Neuron (in vitro differentiated cells): ENCODE data around the gene CTAG1A.
"Not testable (repeated sequence)": the region's sequence is repeated elsewhere in the genome, so short reads cannot be mapped to it uniquely, and the experiment has no call there.

Experiments
- H2AFZ ChIP-seq: one replicate; pipeline ENCODE4 v1.6.1; 2013; ENCODE audit warnings: low read depth, mild to moderate bottlenecking, inconsistent platforms, low read length, moderate library complexity
- H3K27me3 ChIP-seq: one replicate; pipeline ENCODE4 v1.6.1; 2013; ENCODE audit warnings: low read length; ENCODE audit not compliant: insufficient read depth
- H3K36me3 ChIP-seq: one replicate; pipeline ENCODE4 v1.6.1; 2013; ENCODE audit warnings: low read length; ENCODE audit not compliant: insufficient read depth
- H3K4me1 ChIP-seq: one replicate; pipeline ENCODE4 v1.6.1; 2013; ENCODE audit warnings: low read length; ENCODE audit not compliant: insufficient read depth
- H3K4me3 ChIP-seq: 2 replicates; pipeline ENCODE4 v1.5.1; 2013; ENCODE audit warnings: mild to moderate bottlenecking, low read length, moderate library complexity
- H3K9me3 ChIP-seq: one replicate; pipeline ENCODE4 v1.6.1; 2013; ENCODE audit warnings: low read length

The CTAG1A gene

DNA sequence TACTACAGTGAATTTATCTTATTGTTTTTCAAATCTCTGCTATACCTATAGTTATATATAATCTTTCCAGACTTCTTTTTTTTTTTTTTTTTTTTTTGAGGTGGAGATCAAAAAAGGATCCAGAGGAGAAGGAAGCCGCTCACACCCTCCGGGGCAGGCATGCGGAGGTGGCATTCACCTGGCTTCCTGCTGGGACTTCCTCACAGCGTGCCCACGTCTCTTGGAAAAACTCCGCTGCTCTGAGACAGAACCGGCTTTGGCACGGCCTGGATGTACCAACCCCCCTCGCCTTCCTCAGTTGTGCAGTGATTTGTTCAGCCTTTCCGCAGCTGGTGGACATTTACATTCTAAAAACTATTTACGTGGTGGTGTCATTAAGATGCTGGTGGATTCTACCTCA, 23.0 kb downstream of the CTAG1A start:
- H3K4me1 ChIP-seq, H3K4me3 ChIP-seq, H3K9me3 ChIP-seq, H2AFZ ChIP-seq, H3K36me3 ChIP-seq, H3K27me3 ChIP-seq: not testable (repeated sequence)

DNA sequence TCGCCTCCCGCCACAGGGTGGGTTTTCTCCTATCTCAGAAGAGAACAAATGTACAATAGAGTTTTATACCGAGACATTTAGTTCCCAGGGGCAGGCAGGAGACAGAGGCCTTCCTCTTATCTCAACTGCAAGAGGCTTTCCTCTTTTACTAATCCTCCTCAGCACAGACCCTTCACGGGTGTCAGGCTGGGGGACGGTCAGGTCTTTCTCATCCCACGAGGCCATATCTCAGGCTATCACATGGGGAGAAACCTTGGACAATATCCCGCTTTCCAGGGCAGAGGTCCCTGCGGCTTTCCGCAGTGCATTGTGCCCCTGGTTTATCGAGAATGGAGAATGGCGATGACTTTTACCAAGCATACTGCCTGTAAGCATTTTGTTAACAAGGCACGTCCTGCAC, 23.9 kb downstream of the CTAG1A start:
- not testable (repeated sequence) for H2AFZ ChIP-seq, H3K36me3 ChIP-seq, H3K27me3 ChIP-seq, H3K4me3 ChIP-seq, H3K9me3 ChIP-seq, H3K4me1 ChIP-seq

DNA sequence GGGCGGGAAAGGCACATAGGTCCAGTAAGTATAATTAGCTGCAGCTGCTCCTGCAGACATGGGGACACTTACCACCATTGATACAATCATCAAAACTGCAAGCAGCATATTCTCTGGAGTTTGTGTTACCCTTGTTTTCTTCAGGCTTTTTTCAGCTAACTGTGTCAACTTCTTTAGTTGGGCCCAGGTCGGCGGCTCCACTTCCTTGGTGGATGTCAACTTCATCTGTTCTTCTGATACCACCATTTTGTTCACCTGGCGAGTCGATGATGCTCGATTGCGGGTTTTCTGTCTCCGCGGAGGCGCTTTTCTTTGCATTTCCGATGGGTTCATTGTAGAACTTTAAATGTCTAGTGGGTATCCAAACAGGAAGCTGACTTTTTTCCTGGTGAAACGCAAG, 26.2 kb downstream of the CTAG1A start:
- H3K9me3 ChIP-seq, H3K4me3 ChIP-seq, H2AFZ ChIP-seq, H3K4me1 ChIP-seq, H3K27me3 ChIP-seq, H3K36me3 ChIP-seq: not testable (repeated sequence)

DNA sequence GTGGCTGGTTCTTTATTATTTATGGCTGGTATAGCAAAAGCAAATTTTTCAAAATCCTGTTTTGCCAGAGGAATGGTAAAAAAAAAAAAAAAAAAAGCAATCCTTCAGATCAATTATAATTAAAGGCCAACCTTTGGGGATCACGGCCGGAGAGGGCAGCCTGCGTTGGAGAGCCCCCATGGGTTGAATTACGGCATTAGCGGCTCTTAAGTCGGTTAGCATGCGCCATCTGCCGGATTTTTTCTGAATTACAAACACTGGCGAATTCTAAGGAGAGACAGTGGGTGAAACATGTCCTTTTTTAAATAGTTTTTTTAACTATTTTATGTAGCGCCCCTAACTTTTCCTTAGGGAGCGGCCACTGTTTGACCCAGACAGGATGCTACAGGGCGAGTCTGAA, 28.7 kb downstream of the CTAG1A start:
- H3K27me3 ChIP-seq, H2AFZ ChIP-seq, H3K4me3 ChIP-seq: not testable (repeated sequence)

DNA sequence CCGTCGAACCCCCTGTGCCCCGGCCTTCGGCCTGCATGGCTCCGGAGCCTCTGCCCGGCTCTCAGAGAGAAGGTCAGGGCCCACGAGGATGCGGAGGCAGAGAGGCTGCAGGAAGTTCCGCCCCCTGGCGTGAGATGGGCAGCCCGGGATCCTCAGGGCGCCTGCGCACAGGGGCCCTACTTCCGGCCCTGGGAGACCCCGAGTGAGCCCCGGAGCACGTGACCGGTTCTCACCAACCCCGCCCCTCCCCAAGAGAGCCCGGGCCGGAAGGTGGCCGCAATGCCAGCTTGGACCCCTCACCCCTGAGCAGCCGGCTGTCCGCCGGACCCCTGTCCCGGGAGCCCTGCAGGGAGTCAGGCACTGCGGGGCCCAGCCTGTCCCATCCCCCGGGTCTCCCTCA, 34.2 kb downstream of the CTAG1A start, which contains the start of gene CTAG1B:
Gene CTAG1B (minus strand): TSS at position 101 of the 400 bp plus-strand sequence. CDS start 64 bp downstream, at position 37.
- H3K4me3 ChIP-seq, H3K4me1 ChIP-seq, H2AFZ ChIP-seq, H3K36me3 ChIP-seq, H3K9me3 ChIP-seq, H3K27me3 ChIP-seq: not testable (repeated sequence)

More for the DNA sequence above, 28.7 kb downstream of the CTAG1A start:
- not testable (repeated sequence) for H3K9me3 ChIP-seq, H3K36me3 ChIP-seq, H3K4me1 ChIP-seq

DNA sequence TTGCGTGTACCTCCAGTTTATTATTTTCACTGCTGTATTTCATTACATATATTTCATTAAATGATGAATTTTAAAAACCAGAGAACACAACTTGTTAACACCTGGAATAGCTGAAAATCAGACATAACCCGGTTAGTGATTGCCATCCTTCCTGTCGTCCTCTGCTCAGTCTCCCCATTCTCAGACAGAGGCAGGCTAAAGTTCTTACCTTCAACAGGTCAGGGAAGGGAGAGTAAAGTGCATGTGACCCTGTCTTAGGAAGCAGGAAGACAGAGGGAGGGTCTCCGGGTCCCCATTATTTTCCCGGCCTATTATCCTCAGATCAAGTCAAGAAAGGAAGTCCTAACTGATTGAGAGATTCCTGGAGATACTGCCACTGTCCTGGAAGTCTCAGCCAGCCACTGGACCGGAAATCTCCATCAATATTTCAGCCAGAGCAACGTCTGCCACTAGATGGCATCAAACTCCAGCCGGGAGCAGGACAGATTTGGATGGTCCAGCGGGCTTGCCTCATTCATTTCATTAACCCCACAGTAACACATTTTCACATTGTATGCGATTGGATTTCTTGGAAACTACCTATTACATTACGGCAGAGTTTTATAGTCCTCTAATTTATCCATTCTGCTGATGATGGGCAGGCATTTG, 36.0 kb downstream of the CTAG1A start:
- not testable (repeated sequence) for H3K27me3 ChIP-seq

DNA sequence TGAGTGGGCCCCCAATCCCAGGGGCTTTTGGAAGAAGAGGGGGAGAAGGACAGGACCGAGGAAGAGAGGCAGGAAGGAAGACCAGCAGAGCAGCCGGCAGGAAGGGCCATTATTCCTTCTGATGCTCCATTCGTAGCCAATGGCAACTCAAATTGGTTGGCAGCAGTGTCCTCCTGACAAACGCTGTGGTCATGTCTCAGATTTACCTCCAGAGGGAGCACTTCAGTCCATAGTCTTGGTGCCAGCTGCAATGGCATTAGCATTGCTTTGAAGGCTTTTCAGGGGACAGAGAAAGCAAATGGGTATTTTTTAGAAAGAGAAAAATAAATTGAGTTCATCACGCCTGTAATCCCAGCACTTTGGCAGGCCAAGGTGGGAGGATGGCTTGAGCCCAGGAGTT, 44.0 kb downstream of the CTAG1A start:
- not testable (repeated sequence) for H3K27me3 ChIP-seq, H3K4me1 ChIP-seq, H2AFZ ChIP-seq, H3K36me3 ChIP-seq, H3K4me3 ChIP-seq, H3K9me3 ChIP-seq

More for the DNA sequence above, 36.0 kb downstream of the CTAG1A start:
- not testable (repeated sequence) for H3K4me1 ChIP-seq, H3K4me3 ChIP-seq, H3K9me3 ChIP-seq, H2AFZ ChIP-seq, H3K36me3 ChIP-seq

DNA sequence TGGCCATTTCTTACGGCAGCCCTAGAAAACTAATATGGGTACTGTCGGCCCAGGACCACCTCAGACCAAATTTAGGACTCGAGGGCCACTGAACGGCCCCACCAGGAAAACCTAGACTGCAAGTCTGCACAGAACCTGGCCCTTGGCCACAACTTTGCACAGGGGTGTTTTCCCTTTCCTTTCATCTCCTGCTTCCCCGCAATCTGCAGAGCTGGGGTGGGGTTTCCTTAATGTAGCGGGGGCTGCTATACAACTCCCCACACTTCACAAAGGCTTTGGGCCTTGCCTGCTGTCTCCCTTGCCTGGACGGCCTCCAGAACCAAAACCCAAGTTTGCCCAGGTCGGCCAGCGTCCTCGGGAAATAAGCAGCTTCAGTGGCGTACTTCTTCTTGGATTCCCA, 46.0 kb downstream of the CTAG1A start:
- not testable (repeated sequence) for H3K36me3 ChIP-seq, H2AFZ ChIP-seq, H3K27me3 ChIP-seq, H3K9me3 ChIP-seq, H3K4me3 ChIP-seq, H3K4me1 ChIP-seq

DNA sequence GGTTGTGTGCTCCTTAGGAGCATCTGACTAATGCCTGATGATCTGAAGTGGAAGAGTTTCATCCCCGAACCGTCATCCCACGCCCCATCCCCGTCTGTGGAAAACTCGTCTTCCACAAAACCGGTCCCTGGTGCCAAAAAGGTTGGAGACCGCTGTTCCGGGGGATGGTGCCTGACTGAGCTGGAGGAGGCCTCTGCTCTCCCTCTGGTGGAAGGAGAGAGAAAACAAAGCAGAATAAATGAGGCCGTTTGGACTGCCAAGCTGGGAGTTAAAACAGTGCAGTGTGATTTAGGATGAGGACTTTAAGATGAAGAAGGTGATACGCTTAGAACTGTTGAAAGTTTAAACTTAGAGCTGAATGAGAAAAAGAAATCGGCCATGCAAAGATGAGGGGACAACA, 48.7 kb downstream of the CTAG1A start:
- not testable (repeated sequence) for H3K4me3 ChIP-seq, H3K36me3 ChIP-seq, H3K27me3 ChIP-seq

More for the DNA sequence above, 48.7 kb downstream of the CTAG1A start:
- not testable (repeated sequence) for H3K9me3 ChIP-seq, H3K4me1 ChIP-seq, H2AFZ ChIP-seq
